Measurements from ENCODE around the gene LRCH1.

GRCh38 chr13:46675016-46675415 lies 122.0 kb downstream of the LRCH1 start:
- no peak for TF ChIP-seq GABPA (IDR thresholded peaks at IDR 0.05; ENCODE audit: low read depth, low read length)
- no peak for TF ChIP-seq GABPA (CRISPR knock-in tag; IDR thresholded peaks at IDR 0.05; ENCODE audit: low read depth)
- TF ChIP-seq NR2C2 (CRISPR knock-in tag; IDR thresholded peaks at IDR 0.05; ENCODE audit: borderline replicate concordance), result no peak
- TF ChIP-seq ZBTB4 (CRISPR knock-in tag; IDR thresholded peaks at IDR 0.05; ENCODE audit: borderline replicate concordance), result no peak
- no peak for TF ChIP-seq ZNF7 (CRISPR knock-in tag; IDR thresholded peaks at IDR 0.05)
- no peak for TF ChIP-seq FOXK2 (IDR thresholded peaks at IDR 0.05)
- TF ChIP-seq CTCF (CRISPR knock-in tag; IDR thresholded peaks at IDR 0.05), result no peak
- no peak for TF ChIP-seq TEAD2 (CRISPR knock-in tag; IDR thresholded peaks at IDR 0.05)

All from HepG2 (cell line).